Activated T-cell treated with anti-CD3 and anti-CD28 coated beads, Interleukin-2, amount 50 U/mL, for 72 hours (primary cell): Measurements from ENCODE around the gene ATP9B. TPM values are rescaled to one million over a fixed set of nuclear protein-coding genes. Genes with fewer than 3 reads are reported as not detected.

ENCODE experiments used
- ATAC-seq, 2 donors: fragments of 150-1000 bp; cut with Tn5 transposase; replicated peaks in 1 of 2; 2 replicates each; pipeline ENCODE4 v1.10.0; 2021; ENCODE audit warnings: moderate library complexity in 2 of 2, mild to moderate bottlenecking in 1 of 2
- DNase-seq, 2 donors: peaks; one replicate each; pipeline ENCODE4 v3.0.0; 2021 to 2022; ENCODE audit warnings: mixed read lengths in 1 of 2
- H3K27ac Mint-ChIP-seq: one replicate; pipeline ENCODE4 v1.8.0; 2022; ENCODE audit warnings: mild to moderate bottlenecking, moderate library complexity, mixed read lengths
- H3K27me3 Mint-ChIP-seq: one replicate; pipeline ENCODE4 v1.8.0; 2022; ENCODE audit warnings: low read depth, mixed read lengths
- H3K36me3 Mint-ChIP-seq, 2 donors: one replicate each; pipeline ENCODE4 v1.8.0; 2022; ENCODE audit warnings: mixed read lengths in 2 of 2, mild to moderate bottlenecking in 1 of 2; ENCODE audit not compliant: insufficient read depth in 2 of 2
- H3K4me1 Mint-ChIP-seq: one replicate; pipeline ENCODE4 v1.8.0; 2022; ENCODE audit warnings: low read depth, mixed read lengths
- H3K4me3 Mint-ChIP-seq, 2 donors: one replicate each; pipeline ENCODE4 v1.8.0; 2022; ENCODE audit warnings: mild to moderate bottlenecking in 2 of 2, mixed read lengths in 2 of 2, moderate library complexity in 2 of 2
- H3K9me3 Mint-ChIP-seq, 2 donors: one replicate each; pipeline ENCODE4 v1.8.0; 2022; ENCODE audit warnings: mixed read lengths in 2 of 2
- total RNA-seq, 2 donors: library from RNA; stranded (reverse); gene quantifications; one replicate each; pipeline ENCODE4 v1.2.3, GENCODE V29; 2022

ATP9B gene
- total RNA-seq, 2 donors from 2014 or later = 24.1 TPM

- H3K4me3 Mint-ChIP-seq = peak overlapping the region; percentile 20 to 58
- no peaks in the 10 kb centered on the region for H3K27me3 Mint-ChIP-seq
- H3K27ac Mint-ChIP-seq = no peak overlapping the region
- DNase-seq = no peak
- no peaks in the 10 kb centered on the region for H3K9me3 Mint-ChIP-seq
- peaks cover 20% of the 10 kb centered on the region for H3K4me1 Mint-ChIP-seq
- ATAC-seq = no peak
- H3K36me3 Mint-ChIP-seq = peaks cover 0 to 7% of the 10 kb centered on the region in 2 donors
These were observed 310.2 kb downstream of the ATP9B start for GRCh38 chr18:79379251-79379905.

DNA sequence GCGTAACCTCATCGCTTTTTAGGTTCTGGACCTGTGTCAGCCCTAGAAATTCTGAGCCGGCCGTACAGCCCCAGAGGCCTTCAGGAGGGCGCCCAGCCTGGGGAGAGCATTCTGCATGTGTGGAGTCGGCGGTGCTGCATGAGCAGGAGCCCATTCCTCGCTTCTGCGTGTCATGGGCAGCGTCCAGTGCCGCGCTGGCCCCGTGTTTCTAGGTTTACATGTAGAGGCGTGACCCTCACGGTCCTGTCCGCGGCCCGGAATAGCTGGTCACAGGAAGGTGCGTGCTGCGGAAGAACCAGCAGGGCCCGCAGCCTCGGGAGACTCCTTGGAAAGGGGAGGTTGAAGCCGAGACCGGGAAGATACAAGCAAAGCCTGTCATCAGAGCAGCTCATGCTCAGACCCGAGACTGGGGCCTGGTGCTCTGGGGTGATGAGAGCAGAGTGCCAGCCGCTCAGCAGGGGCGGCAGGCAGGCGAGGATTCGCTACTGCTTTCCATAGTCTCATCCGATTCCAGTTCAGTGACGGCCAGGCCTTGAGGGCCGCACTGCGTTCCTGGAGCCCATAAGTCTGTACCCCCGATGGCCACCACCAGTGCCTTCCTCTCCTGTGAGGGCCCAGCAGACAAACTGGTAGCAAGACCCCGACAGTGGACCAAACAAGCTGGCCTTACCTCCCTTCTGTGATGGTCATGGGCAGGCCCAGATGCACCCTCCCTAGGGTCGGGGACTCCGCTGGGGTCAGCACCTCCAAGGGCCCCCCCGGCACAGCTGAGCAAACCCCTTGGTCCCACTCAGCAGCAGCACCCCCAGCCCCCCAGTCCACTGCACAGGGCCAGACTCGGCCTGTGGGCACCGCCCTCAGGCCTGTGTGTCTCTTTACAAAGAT lies 311.0 kb downstream of the ATP9B start:
- Mint-ChIP-seq H3K27me3 (no peaks in the 10 kb centered on the region), H3K4me3 (no peak overlapping the region), H3K4me1 (peaks cover 20% of the 10 kb centered on the region), H3K36me3 (peaks cover 0 to 7% of the 10 kb centered on the region in 2 donors), H3K9me3 (no peaks in the 10 kb centered on the region), H3K27ac (no peak overlapping the region)
- ATAC-seq (peak; percentile 7), DNase-seq (no peak)

DNA sequence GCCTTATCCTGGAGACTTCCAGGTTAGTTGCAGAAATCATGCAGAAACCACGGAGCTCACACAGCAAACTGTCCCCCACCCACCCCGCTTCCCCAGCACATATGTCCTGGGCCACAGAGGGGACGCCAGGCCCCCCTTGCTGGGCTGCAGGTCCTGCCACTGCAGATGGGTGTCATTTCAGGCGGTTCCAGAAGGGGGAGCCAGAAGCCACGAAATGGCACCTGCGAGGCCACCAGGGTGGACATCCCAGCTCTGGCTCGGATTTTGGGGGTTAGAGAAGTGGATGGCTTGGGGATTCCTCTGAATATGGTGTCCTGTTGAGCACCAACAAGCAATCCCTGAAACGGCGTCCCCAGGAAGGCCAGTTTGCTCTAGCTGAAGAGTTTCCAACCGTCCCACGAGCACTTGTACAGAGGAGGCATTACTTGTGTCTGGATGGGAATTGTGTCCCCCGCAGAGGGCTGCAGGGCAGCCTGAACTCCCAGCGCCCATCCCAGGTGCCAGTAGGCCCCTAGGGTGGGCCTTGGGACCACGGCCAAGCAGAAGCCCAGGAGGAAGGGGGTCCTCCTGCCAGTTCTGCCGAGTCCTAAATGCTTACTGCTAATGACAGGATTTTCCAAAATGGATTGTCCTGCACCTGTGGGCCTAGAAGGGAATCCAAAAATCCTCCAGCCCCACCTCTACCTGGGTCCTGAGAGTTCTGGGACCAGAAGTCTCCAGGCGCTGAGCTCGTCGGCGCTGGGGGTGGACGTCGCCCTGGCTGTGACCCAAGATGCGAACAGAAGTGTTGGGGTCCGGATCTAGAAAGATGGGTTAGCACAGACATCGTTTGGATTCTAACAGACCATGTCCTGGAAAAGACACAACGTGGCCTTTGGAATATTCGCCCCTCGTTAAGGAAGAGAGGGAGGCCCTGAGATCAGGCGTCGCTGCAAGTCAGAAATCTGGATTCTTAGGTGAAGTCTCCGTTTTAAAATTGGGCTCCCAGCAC lies 311.9 kb downstream of the ATP9B start:
- DNase-seq = peak; percentile 78
- Mint-ChIP-seq H3K36me3 (peaks cover 0 to 7% of the 10 kb centered on the region in 2 donors), H3K27me3 (no peaks in the 10 kb centered on the region), H3K9me3 (no peaks in the 10 kb centered on the region), H3K27ac (no peak overlapping the region), H3K4me3 (no peak overlapping the region), H3K4me1 (peaks cover 20% of the 10 kb centered on the region)
- ATAC-seq = peak; percentile 56 to 57

- Mint-ChIP-seq H3K4me1 (peaks cover 20% of the 10 kb centered on the region), H3K4me3 (no peak overlapping the region), H3K27me3 (no peaks in the 10 kb centered on the region), H3K27ac (no peak overlapping the region), H3K36me3 (peaks cover 0 to 7% of the 10 kb centered on the region in 2 donors), H3K9me3 (no peaks in the 10 kb centered on the region)
- DNase-seq (no peak), ATAC-seq (no peak)
These were observed 312.7 kb downstream of the ATP9B start for GRCh38 chr18:79381811-79382311.

GRCh38 chr18:79382681-79383387 lies 313.6 kb downstream of the ATP9B start:
- peaks cover 17% of the 10 kb centered on the region for H3K4me1 Mint-ChIP-seq
- no peak for ATAC-seq
- DNase-seq = no peak
- no peak overlapping the region for H3K27ac Mint-ChIP-seq
- H3K9me3 Mint-ChIP-seq = no peaks in the 10 kb centered on the region
- H3K36me3 Mint-ChIP-seq = peaks cover 0 to 7% of the 10 kb centered on the region in 2 donors
- no peak overlapping the region for H3K4me3 Mint-ChIP-seq
- peaks cover 6% of the 10 kb centered on the region for H3K27me3 Mint-ChIP-seq

GRCh38 chr18:79383388-79384056 lies 314.3 kb downstream of the ATP9B start:
- ATAC-seq = no peak
- Mint-ChIP-seq H3K36me3 (peaks cover 0 to 2% of the 10 kb centered on the region in 2 donors), H3K4me3 (no peak overlapping the region), H3K27ac (no peak overlapping the region), H3K4me1 (peaks cover 20% of the 10 kb centered on the region), H3K9me3 (no peaks in the 10 kb centered on the region), H3K27me3 (peaks cover 9% of the 10 kb centered on the region)
- DNase-seq = no peak

DNA sequence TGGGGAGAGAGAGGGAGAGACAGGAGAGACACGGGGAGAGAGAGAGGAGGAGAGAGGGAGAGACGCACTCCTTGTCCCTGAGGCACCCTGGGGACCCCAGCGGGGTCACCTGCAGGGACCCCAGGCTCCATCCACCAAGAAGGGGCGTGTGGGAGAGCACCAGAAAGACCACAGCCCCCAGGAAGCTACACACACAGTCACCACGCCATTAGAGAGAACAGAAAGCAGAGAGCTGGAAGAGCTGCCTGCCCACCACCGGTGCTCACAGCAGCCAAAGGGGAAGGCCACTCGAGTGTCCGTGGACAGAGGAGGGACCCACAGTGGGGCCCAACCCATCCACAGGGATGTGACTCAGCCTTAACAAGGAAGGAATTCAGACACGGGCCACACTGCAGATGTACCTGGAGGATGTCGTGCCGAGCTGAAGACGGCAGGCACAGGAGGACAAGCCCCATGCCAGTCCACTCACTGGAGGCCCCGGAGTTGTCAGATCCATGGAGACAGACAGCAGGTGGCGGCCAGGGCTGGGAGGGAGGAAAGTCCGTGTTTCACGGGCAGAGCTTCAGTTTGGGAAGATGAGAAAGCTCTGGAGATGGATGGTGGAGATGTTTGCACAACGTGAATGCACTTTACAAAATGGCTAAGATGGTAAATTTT lies 315.1 kb downstream of the ATP9B start:
- Mint-ChIP-seq H3K9me3 (no peaks in the 10 kb centered on the region), H3K4me3 (no peak overlapping the region), H3K36me3 (no peaks in the 10 kb centered on the region), H3K4me1 (peaks cover 17% of the 10 kb centered on the region), H3K27ac (no peak overlapping the region), H3K27me3 (peaks cover 16% of the 10 kb centered on the region)
- ATAC-seq (no peak), DNase-seq (no peak)

DNA sequence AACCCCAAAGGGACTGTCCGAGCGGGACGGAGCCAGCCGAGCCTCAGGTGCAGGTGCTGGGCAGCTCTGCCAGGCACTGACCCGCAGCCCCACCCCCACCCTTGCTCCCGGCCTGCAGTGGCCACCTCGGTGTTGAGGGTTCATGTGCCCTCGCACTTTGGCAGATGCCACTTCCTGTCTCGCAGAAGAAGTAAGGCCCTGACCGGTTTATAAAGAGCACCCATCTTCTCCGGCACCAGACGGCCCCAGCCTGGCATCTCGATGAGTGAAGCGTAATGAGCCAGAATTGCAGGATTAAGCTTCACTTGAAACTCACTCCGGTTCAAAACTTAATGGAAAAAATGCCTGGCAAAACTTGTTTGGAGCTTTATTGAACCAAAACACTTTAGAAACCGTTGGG lies 315.6 kb downstream of the ATP9B start:
- Mint-ChIP-seq H3K27me3 (peaks cover 18% of the 10 kb centered on the region), H3K27ac (no peak overlapping the region), H3K36me3 (no peaks in the 10 kb centered on the region), H3K4me3 (no peak overlapping the region), H3K9me3 (no peaks in the 10 kb centered on the region), H3K4me1 (peaks cover 14% of the 10 kb centered on the region)
- DNase-seq = no peak
- ATAC-seq = no peak

GRCh38 chr18:79385326-79385707 lies 316.1 kb downstream of the ATP9B start:
- H3K4me1 Mint-ChIP-seq = peaks cover 14% of the 10 kb centered on the region

GRCh38 chr18:79385708-79386341 lies 316.6 kb downstream of the ATP9B start:
- no peaks in the 10 kb centered on the region for H3K36me3 Mint-ChIP-seq
- DNase-seq (no peak), ATAC-seq (no peak)
- H3K9me3 Mint-ChIP-seq = no peaks in the 10 kb centered on the region
- H3K4me1 Mint-ChIP-seq = peaks cover 14% of the 10 kb centered on the region
- peaks cover 26% of the 10 kb centered on the region for H3K27me3 Mint-ChIP-seq
- no peak overlapping the region for H3K4me3 Mint-ChIP-seq
- H3K27ac Mint-ChIP-seq = no peak overlapping the region

More at GRCh38 chr18:79385326-79385707, 316.1 kb downstream of the ATP9B start:
- ATAC-seq = no peak
- DNase-seq = no peak
- Mint-ChIP-seq H3K4me3 (no peak overlapping the region), H3K27ac (no peak overlapping the region), H3K9me3 (no peaks in the 10 kb centered on the region), H3K27me3 (peaks cover 21% of the 10 kb centered on the region), H3K36me3 (no peaks in the 10 kb centered on the region)

- Mint-ChIP-seq H3K4me1 (peaks cover 14% of the 10 kb centered on the region), H3K27me3 (peaks cover 31% of the 10 kb centered on the region), H3K9me3 (no peaks in the 10 kb centered on the region), H3K36me3 (no peaks in the 10 kb centered on the region), H3K4me3 (no peak overlapping the region), H3K27ac (no peak overlapping the region)
- ATAC-seq (no peak), DNase-seq (no peak)
These were observed 317.4 kb downstream of the ATP9B start for GRCh38 chr18:79386547-79386946.
